DMS153 (cell line): ENCODE measurements around the gene TNNC2.
"Not testable (repeated sequence)": the region's sequence is repeated elsewhere in the genome, so short reads cannot be mapped to it uniquely, and the experiment has no call there.

Experiments
- DNase-seq: peaks from one replicate; lab custom pipeline; 2025; lab: John Stamatoyannopoulos, UW

TNNC2 gene

DNA sequence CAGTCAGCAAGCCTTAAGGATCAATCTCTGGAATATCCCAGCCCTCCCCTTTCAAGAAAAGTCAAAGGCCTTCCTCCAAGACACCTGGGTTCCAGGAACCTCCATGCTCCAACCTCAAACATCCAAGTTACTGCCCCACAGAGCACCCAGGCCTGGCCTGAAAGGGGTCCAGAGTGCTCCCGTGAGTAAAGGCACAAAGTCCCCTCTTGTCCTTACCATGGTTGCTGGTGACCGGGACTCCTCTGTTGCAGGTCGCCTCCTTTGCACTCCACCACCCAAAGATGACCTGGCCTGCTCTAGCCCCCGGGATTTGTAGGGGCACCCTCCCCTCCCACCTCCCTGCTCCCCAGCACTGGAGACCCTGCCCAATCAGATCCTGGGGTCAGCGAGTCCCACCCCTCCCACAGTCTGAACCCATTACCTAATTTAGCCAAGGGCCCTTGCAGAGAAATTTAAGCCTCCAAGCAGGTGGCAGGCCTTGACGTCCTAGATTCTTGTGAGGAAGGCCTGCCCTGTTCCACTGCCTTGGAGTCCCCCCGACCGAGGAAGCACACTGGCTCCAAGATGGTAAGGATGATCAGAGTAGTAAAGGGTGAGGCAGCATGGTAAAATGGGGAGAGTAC is at the start of gene TNNC2:
Gene TNNC2, minus strand, starts transcription at position 283 of the 623 bp plus-strand sequence. Its CDS starts 64 bp downstream, at position 219.
- no peak for DNase-seq

DNA sequence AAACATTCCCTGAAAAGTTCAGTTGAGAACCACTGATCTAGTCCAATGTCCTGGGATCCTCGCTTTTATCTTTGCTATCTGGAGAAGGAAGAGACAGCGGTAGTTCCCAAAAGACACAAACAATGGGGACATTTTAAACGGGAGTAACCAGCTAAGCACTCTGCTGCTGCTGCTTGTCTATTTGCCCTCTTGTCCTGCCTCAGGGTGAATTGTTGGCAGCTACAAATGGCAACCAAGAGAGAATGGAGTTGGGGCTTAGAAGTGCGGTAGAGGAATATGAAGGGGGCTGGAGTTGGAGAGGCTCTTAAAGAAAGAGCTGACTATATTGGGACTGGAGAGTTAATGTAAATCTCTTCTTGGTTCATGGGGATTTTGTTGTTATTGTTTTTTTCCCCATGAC is 47.5 kb upstream of the TNNC2 start:
- no peak for DNase-seq

DNA sequence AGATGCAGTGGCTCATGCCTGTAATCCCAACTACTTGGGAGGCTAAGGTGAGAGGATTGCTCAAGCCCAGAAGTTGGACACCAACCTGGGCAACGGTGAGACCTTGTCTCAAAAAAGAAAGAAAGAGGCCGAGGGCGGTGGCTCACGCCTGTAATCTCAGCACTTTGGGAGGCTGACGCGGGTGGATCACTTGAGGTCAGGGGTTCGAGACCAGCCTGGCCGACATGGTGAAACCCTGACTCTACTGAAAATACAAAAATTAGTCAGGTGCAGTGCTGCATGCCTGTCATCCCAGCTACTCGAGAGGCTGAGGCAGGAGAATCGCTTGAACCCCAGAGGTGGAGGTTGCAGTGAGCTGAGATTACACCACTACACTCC is 47.0 kb upstream of the TNNC2 start:
- DNase-seq = not testable (repeated sequence)

DNA sequence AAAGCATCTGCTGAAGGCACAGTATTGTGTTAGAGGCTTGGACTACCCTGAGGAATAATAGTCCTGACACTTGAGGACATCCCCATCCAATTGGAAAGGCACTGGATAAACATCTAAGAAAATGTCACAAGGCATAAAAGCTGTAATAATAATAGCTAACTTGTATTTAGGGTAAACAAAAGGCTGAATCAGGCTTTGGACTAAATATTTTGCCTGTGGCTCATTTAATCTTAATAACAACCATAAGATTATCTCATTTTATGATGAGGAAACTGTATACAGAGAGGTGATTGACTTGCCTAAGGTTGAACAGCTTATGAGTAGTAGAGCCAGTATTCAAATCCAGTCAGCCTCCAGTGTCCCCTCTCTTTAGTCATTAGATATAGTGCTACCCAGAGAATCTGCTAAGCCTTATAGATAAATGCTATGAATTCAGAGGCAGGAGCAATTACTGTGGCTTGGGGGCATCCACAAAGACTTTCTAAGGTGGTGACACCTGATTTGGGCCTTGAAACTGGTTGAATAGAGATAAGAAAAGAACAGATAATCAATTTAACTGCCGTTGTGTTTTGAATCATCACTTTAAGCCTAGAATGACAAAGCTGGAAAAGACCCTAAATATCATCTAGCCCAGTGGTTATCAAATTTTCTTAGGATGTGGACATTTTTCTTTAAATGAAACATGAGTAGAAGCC is 46.4 kb upstream of the TNNC2 start:
- DNase-seq = no peak

DNA sequence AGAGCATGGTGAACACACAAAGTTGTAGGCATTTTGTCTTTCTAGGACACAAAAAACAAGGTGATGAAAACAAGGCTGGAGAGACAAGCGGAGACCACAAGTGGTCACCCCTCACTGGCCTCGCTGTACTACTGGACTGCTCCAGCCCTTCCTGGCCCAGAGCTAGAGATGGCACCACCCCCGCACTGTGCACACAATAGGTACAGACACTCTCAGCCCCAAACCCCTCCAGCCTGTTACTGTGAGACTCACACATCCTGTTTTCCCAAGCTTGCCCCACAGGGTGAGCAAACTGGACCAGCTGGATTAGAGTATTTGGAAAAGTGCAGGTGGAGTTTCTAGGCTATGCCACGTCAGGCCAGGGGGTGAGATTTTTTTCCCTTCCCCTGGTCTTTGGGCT is 45.5 kb upstream of the TNNC2 start:
- no peak for DNase-seq

DNA sequence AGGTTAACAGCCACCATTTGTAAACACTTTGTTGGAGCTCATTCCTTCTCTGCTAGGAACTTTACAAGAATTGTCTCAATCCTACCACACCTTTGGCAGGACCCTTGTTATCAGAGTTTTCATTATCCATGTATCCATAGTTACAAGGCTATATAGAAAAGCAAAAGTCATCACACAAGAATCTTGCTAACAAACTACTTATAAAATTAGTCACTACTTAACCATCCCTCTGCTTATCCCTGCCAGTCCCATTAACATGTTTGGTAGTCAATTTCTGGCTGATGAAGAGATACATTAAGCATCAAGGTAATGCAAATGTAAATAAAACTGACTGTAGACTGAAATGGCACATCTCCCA is 40.7 kb upstream of the TNNC2 start:
- no peak for DNase-seq

DNA sequence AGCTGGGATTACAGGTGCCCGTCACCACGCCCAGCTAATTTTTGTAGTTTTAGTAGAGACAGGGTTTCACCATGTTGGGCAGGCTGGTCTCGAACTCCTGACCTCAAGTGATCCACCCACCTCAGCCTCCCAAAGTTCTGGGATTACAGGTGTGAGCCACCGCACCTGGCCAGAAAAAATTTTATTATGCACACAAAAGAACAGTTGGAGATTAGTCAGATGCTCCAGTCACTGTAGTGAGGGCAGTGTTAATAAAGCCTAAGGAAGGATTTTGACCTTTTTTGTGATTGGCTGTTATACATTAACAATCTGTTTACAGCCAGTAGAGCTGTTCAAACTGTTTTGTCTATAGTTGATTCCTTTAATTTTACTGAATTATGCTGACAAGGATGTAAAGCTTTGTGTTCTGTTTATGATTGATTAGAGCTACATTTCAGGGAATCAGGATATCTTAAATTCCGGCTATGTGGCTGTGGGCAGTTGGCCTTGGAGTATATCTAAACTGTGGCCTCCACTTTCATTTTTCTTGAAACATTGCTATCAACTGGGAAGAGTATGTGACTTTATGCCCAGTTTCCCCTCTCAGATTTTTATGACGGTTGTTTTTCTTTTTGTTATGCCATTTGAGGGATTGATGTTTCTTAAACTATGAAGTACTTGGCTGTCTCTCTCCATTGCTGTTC is 40.2 kb upstream of the TNNC2 start:
- no peak for DNase-seq

DNA sequence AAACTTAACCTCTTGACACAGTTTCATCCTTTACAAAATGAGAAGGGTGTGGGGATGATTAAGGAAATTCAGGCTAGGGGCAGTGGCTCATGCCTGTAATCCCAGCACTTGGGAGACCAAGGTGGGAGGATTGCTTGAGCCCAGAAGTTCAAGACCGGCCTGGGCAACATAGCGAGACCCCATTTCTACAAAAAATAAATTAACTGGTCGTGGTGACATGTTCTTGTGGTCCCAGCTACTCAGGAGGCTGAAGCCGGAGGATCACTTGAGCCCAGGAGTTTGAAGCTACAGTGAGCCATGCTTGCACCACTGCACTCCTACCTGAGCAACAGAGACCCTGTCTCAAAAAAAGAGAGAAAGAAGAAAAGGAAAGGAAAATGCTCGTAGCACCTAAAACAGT is 39.3 kb upstream of the TNNC2 start:
- no peak for DNase-seq

DNA sequence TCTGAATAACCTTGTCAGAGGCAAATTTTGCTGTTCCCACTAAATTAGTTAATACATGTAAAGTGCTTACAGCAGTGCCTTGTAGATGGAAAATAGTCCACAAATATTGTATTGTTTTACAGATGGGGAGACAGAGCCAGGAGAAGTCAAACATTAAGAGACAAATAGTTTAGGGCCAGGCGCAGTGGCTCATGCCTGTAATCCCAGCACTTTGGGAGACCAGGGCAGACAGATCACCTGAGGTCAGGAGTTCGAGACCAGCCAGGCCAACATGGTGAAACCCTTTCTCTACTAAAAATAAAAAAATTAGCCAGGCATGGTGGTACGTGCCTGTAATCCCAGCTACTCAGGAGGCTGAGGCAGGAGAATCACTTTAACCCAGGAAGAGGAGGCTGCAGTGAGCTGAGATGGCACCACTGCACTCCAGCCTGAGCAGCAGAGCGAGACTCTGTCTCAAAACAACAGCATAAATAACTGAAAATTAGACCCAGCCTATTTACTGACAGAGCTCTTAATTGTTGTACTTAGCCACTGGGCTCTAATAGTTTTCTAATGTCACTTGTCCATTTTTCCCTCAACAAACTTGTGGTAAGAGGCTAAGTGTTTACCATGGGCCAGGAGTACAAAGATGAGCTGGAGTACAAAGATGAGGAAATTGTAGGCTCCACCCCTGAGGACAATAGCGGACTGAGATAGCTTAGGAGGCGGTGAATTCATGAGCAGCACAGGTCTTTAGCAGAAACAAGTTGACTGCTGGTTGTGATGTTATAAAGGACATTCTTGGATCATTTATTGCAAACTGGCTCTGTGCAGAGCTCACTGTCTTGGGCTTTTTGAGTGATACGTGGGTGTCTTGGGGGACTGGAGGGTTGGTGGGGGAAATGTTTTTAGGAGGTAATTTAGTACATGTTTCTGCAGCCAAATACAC is 36.7 kb upstream of the TNNC2 start:
- DNase-seq = peak; percentile 42

DNA sequence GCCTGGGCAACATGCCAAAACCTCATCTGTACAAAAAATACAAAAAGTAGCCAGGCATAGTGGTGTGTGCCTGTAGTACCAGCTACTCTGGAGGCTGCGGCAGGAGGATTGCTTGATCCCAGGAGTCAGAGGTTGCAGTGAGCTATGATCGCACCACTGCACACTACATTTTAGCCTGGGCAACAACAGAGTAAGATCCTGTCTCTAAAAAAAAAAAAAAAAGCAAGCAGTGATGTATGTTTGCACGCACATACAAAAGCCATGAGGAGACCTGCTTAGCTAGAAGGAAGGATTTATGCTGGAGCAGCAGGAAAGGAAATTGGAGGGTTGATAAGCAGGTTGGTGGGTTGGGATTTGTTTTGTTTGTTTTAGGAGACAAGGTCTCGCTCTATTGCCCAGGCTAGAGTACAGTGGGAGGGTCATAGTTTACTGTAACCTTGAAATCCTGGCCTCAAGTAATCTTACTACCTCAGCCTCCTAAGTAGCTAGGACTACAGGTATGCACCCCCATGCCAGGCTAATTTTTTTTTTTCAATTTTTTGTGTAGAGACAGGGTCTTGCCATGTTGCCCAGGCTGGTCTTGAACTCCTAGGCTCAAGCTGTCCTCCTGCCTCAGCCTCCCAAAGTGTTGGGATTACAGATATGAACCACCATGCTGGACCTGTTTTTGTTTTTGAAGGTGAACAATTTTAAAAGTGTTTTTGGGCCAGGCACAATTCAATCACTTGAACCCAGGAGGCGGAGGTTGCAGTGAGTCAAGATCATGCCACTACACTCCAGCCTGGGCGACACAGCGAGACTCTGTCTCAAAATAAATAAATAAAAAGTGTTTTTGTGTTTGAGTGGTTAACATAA is 34.3 kb upstream of the TNNC2 start:
- peak; percentile 44 for DNase-seq

DNA sequence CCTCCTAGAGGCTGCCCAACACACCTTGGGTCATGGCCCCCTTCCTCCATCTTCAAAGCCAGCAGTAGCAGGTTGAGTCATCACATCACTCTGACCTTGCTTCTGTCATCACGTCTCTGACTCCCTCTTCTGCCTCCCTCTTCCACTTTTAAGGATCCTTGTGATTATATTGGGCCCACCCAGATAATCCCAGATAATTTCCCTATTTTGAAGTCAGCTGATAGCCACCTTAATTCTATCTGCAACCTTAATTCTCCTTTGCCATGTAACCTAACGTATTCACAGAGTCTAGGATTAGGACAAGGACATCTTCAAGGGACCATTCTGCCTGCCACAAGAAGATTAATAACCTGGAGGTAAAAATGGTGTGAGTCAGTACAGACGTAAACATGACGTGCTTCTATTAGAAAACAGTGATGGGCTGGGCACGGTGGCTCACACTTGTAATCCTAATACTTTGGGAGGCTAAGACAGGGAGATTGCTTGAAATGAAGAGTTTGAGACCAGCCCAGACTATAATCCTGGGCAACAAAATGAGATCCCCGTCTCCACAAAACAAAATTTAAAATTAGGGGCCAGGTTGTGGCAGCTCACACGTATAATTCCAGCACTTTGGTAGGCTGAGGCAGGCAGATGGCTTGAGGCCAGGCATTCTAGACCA is 33.6 kb upstream of the TNNC2 start:
- DNase-seq = no peak

DNA sequence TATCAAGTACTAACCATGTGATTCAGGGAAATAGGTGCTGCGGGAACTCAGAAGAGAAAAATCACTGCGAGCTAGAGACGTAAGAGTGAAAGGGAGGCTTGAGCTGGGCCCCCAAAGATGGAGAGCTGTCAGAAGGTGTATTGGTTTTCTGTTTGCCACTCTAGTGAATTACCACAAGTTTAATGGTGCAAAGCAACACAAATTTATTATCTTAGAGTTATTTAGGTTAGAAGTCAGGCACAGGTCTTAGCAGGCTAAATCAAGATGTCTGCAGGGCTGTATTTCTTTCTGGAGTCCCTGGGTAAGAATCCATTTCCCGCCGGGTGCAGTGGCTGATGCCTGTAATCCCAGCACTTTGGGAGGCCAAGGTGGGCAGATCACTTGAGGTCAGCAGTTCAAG is 32.8 kb upstream of the TNNC2 start:
- no peak for DNase-seq

DNA sequence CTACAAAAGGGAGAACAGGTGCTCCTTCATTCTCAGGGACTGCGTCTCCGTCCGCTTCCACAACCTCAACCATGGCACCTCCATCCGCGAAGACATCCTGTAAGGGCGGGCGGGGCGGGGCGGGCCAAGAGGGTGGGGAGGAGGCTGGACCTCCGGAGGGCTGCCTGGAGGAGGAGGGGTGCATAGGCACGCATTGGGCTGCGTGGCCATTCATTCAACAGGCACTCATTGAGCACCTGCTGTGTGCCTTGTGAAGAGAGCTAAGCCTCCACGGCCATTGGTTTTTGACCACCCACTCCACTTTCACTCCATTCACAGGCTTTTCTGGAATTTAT is 30.7 kb upstream of the TNNC2 start:
- no peak for DNase-seq

DNA sequence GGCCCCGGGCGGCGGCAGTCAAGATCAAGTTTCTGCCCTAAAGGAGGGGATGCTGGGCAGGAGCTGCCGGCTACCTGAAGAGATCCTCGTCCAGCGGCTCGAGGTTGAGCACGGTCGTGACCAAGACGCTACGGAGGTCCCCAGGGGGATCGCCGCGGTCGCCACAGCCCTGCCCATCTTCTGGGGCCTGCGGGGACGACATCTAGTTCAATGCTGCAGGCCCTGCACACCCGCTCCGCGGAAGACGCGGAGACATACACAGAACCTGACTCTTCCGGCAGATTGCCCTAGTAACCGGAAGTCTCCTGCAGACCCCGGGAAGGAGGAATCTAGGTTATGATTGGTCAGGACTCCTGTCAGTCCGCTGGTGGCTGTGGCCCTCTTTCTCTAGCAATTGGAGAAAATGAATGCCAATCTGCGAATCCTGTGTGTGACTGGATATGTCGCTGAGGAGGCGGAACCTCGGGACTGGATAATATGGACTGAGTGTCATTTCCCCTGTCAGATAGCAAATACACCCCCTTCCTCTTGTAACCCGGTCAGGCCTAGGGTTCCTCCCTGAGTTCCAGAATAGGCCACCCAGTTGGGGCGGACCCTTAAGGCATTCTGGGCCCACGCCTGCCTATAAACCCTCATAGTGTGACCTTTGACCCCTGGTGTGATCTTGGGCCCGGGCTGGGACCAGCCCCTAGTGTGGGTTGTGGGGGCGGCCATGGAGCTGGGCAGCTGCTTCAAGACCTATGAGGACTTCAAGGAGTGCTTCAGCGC is 30.2 kb upstream of the TNNC2 start, which contains the start of the genes ACOT8 and ZSWIM3:
Gene ACOT8, minus strand, starts transcription at position 279 of the 768 bp plus-strand sequence. Its CDS starts 77 bp downstream, at position 202.
Gene ZSWIM3, plus strand, starts transcription at position 501 of the 768 bp plus-strand sequence. Its CDS starts 212 bp downstream, at position 713.
- peak; percentile 99 for DNase-seq

DNA sequence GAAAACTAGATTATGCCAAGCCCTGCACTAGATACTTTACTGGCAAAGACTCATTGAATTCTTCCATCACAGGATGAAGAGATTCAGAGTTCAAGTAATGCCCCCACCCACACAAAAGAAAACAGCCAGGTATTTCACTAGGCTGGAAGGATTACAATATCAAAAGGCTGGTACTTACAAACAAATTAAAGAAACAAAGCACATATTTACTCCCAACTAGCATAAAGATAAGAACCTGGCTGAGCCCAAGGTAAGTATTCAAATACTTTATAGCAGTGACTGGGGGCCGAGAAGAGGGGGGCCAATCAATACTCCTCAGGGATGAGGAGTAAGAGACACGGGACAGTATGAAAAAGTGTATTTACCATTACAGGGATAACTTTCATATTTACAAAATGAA is 26.4 kb upstream of the TNNC2 start:
- DNase-seq = no peak

DNA sequence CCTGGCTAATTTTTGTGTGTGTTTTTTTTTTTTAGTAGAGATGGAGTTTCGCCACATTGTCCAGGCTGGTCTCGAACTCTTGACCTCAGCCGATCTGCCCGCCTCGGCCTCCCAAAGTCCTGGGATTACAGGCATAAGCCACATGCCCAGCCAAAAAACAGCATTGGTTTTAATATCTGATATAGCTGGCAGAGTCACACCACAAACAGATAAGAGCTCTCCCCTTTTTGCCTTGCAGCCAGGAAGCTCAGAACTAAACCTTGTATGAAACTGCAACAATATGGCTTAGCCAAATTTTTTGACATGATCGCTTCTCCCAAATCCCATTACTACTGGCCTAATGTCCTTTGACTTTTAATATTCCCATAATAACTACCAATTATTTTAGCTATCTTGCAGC is 25.2 kb upstream of the TNNC2 start:
- no peak for DNase-seq

DNA sequence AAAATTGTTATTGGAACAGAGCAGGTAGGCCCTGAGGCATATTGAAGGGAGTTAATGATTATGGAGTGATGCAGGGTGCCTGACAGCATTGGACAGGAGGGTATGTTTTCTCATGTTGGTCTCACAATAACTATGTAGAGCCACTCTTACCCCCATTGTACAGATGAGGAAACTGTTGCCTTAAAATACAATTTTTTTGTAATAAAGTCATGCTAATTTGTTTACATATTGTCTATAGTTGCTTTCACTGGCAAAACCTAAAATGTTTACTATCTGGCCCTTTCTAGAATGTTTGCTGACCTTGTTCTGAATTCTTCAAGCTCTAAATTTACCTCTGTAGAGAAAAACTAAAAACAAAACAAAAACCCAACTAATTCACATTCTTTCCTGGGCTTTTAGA is 24.4 kb upstream of the TNNC2 start:
- no peak for DNase-seq

DNA sequence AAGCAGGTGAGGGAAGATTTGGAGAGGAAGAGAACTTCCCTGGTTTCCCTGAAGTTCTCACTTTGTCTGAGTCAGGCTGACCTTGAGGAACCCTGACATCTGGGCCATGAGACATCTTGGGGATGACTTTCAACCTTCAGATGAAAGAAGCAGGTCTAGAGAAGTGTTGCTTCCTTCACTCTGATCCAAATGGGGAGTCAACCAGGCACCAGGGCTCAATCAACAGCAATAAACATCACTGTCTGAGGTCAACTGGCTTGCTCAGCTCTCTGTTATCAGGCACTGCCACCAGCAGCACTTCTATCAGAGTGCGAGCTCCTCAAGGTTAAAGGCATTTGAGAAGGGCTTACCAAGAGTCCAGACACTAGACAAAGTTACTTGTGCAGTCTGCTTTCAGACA is 23.8 kb upstream of the TNNC2 start:
- no peak for DNase-seq

DNA sequence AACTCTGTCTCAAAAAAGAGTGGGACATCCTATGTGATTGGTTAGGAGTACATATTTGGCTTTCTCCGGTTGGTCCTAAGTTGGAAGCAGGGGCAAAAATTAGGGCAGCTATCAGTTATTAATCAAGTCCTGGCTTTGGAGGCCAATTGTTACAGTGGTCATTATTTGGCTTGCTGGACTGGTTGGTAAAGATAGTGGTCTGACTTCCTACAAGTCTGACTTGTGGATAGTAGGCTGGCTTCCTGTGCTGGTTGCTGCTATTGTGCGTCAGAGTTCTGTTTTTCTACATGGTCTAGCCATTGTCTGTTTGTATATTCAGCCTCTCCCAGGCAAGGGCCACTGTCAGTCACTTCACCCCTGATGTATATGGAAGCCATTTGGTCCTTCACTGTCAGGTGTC is 23.1 kb upstream of the TNNC2 start:
- no peak for DNase-seq

DNA sequence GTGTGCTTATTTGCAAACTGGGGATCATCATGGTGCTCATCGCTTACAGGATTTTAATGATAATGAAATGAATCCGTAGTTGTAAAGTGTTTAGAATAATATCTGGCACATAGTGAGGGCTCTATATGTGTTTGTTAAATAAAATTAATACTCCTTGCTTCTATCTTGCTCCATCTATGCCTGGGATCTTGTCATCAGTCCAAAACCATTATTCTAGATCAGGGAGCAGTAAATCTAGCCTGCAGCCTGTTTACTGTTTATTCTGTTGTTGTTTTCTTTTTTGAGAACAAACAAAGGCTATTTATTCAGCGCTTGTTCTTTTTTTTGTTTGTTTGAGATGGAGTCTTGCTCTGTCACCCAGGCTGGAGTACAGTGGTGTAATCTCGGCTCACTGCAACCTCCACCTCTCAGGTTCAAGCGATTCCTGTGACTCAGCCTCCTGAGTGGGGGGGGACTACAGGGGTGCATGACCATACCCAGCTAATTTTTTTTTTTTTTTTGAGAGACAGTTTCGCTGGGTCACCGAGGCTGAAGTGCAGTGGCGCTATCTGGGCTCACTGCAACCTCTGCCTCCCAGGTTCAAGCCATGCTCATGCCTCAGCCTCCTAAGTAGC is 22.0 kb upstream of the TNNC2 start:
- no peak for DNase-seq
